Right atrium auricular region (tissue), 2 donors: ENCODE measurements around the gene IL21. TPM values are rescaled to one million over a fixed set of nuclear protein-coding genes. Genes with fewer than 3 reads are reported as not detected.

Experiments used
- DNase-seq: peaks from one replicate; pipeline ENCODE4 v3.0.0-alpha.2; 2019; ENCODE audit warnings: low spot score
- H3K27ac ChIP-seq, 2 donors: fragments of 200-600 bp; sonication (generic); 1 replicate in 1 of 2; 2 replicates in 1 of 2; pipeline ENCODE4 v1.5.1; 2016 to 2019
- H3K27me3 ChIP-seq, 2 donors: fragments of 200-600 bp; sonication (generic); one replicate each; pipeline versions ENCODE4 v1.5.1 to v1.6.0; 2017 to 2019
- H3K36me3 ChIP-seq: fragments of 200-600 bp; sonication (generic); one replicate; pipeline ENCODE4 v1.5.1; 2016
- H3K4me1 ChIP-seq, 2 donors: fragments of 200-600 bp; sonication (generic); one replicate each; pipeline versions ENCODE4 v1.5.1 to v1.6.0; 2017 to 2019
- H3K4me3 ChIP-seq, 2 donors: fragments of 200-600 bp; sonication (generic); 1 replicate in 1 of 2; 2 replicates in 1 of 2; pipeline ENCODE4 v1.5.1; 2017 to 2019; ENCODE audit warnings: mild to moderate bottlenecking in 1 of 2, moderate library complexity in 1 of 2
- H3K9me3 ChIP-seq, 2 donors: fragments of 200-600 bp; sonication (generic); one replicate each; pipeline ENCODE4 v1.5.1; 2019
- total RNA-seq, 2 donors: library from RNA; depleted of rRNA; stranded (reverse); fragments of >200 nt; gene quantifications; one replicate each; pipeline ENCODE4 v1.1.0, GENCODE V29; 2016
- TF ChIP-seq, protein P1 (sequence below), 2 donors: fragments of 200-600 bp; sonication (generic); IDR thresholded peaks; one replicate each; pipeline ENCODE4 v1.5.1; 2019; ENCODE audit warnings: antibody characterized with exemption in 2 of 2

IL21 gene
- total RNA-seq, 2 donors from 2014 or later: not detected

DNA sequence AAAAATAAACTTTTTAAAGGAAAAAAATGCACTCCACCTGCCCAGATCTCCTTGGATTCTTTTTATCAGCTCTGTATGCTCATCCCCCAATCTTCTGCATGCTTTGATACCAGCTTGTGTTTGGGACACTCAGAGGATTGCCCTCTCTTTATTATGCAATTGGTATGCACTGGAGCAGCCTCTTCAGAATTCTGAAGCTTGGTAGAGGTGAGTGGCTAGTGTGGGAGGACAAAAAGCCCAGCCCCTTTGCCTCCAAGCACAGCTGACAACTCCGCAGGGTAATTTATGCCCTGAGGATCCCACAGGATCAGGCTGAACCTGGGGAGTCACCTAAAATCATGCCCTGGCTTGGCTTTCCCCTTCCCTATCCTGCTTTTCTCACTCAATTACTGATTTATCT is 16.7 kb downstream of the IL21 start:
- Histone ChIP-seq H3K4me3 (no peak overlapping the region), H3K27ac (no peak overlapping the region), H3K9me3 (no peaks in the 10 kb centered on the region), H3K27me3 (no peaks in the 10 kb centered on the region), H3K4me1 (no peaks in the 10 kb centered on the region), H3K36me3 (no peaks in the 10 kb centered on the region)
- TF ChIP-seq, protein P1, sequence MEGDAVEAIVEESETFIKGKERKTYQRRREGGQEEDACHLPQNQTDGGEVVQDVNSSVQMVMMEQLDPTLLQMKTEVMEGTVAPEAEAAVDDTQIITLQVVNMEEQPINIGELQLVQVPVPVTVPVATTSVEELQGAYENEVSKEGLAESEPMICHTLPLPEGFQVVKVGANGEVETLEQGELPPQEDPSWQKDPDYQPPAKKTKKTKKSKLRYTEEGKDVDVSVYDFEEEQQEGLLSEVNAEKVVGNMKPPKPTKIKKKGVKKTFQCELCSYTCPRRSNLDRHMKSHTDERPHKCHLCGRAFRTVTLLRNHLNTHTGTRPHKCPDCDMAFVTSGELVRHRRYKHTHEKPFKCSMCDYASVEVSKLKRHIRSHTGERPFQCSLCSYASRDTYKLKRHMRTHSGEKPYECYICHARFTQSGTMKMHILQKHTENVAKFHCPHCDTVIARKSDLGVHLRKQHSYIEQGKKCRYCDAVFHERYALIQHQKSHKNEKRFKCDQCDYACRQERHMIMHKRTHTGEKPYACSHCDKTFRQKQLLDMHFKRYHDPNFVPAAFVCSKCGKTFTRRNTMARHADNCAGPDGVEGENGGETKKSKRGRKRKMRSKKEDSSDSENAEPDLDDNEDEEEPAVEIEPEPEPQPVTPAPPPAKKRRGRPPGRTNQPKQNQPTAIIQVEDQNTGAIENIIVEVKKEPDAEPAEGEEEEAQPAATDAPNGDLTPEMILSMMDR (IDR thresholded peaks at IDR 0.05): no peak
- DNase-seq: no peak

DNA sequence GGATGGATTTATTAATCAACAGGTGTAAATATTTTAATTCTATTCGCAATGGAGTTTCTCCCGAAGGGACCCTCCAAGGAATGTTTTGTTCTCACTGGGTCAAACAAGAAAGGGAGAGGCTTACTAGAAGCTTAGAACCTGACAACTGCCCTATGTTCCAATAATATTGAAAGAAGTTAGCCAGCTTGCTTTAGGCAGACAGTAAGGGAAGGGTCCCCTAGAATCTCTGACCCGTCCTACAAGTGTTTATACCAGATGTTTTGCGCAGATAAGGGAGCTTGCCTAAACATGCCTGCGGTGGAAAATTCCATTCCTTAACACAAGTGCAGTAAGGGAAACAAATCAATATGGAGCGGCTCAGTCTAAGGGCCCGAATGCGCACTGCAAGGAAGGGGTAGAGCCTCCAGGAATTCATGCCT is 17.7 kb downstream of the IL21 start:
- TF ChIP-seq, protein P1 (IDR thresholded peaks at IDR 0.05): no peak
- H3K9me3 ChIP-seq: no peaks in the 10 kb centered on the region

DNA sequence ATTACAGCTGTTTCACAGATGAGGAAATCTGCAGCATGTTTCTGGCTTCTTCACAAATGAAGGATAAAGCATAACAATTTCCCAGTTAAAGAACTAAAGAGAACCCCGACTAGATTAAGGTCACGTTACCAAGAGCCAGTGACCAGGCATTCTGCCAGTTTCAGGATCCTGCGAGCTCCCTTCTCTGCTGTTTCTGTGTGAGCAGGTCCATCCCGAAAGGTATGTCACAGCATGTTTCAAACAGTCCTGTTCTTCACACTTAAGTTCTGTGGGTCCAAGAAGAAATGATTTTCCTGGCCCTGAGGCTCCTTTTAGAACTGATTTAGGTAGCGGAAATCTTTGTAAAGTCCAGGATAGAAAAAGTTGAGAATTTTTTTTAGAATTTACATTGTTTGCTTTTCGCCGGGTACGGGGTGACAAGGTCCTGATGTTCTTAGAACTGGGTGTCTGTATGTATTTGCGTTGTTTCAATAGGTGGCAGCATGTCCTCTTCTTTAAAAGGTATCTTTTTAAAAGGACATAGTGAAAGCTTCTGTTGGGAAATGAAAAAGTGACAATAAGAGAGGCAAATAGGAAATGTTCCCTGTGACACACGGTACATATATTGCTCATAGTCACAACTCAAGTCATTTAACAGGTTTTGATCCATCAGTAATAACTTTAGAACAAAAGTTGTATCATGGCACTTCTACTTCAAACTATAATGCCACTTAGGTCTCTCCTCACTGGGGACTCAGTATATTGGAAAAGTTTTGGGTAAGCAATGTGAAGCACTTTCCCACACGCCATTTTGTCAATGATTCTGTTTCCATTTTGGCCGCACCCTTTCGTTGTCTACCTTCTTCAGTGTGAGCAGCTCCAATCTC is 18.4 kb downstream of the IL21 start:
- H3K9me3 ChIP-seq: no peaks in the 10 kb centered on the region
- no peaks in the 10 kb centered on the region for H3K36me3 ChIP-seq
- no peak overlapping the region for H3K4me3 ChIP-seq
- H3K4me1 ChIP-seq: no peaks in the 10 kb centered on the region
- no peak for DNase-seq
- H3K27ac ChIP-seq: no peak overlapping the region
- TF ChIP-seq, protein P1 (IDR thresholded peaks at IDR 0.05): peak in 1 of 2 donors; percentile 55
- no peaks in the 10 kb centered on the region for H3K27me3 ChIP-seq

More for the DNA sequence above, 17.7 kb downstream of the IL21 start:
- no peak overlapping the region for H3K27ac ChIP-seq
- no peaks in the 10 kb centered on the region for H3K27me3 ChIP-seq
- no peaks in the 10 kb centered on the region for H3K4me1 ChIP-seq
- DNase-seq: no peak
- no peaks in the 10 kb centered on the region for H3K36me3 ChIP-seq
- no peak overlapping the region for H3K4me3 ChIP-seq

DNA sequence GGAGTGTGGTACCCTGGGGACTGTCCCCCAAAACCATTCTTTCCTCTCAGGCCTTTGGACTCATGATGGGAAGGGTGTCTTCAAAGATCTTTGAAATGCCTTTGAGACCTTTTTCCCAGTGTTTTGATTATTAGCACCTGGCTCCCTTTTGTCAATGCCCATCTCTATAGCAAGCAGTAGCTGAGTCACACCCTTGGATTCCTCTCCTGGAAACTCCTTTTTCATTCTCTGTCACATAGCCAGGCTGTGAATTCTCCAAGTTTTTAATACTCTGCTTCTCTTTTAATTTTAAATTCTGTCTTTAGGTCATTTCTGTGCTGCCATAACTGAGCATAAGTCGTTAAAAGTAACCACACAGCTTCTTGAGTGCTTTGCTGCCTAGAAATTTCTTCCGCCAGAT is 29.7 kb downstream of the IL21 start:
- no peaks in the 10 kb centered on the region for H3K36me3 ChIP-seq
- H3K4me1 ChIP-seq: no peaks in the 10 kb centered on the region
- no peak overlapping the region for H3K27ac ChIP-seq
- H3K9me3 ChIP-seq: no peaks in the 10 kb centered on the region
- DNase-seq: no peak
- no peak overlapping the region for H3K4me3 ChIP-seq
- H3K27me3 ChIP-seq: no peaks in the 10 kb centered on the region
- TF ChIP-seq, protein P1 (IDR thresholded peaks at IDR 0.05): no peak

DNA sequence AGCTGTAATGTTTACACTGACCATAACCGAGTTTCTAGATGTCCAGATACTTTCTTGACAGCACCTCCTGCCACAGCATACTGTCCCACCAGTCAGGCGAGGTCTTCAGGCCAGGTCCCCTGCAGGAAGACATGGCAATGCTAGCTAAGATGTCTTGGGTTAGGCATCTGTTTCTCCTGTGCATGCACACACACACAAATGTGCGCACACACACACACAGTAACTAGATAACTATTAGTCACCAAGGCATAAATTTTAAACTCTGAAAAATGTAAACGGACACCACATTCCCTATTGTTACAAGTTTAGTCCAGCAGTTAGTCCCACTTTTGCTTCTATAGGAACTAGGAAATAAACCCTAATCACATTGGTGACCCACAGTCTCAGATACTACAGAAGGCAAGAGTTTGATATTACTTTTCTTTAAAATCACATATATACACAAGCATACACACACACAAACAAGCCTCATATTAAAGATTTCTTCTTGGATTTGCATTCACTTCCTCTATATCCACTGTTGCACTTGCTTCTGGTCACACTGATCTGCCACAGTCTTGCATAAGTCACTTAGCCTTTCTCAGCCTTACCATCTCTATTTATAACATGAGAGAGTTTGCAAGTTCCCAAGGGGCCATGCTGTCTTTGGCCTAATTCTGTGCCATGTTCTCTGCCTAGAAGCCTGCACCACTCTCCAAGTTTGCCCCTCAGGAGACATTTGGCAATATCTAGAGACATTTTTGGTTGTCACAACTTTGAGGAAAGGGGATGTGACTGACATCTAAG is 32.2 kb downstream of the IL21 start:
- Histone ChIP-seq H3K36me3 (no peaks in the 10 kb centered on the region), H3K27ac (no peak overlapping the region), H3K9me3 (no peaks in the 10 kb centered on the region), H3K27me3 (no peaks in the 10 kb centered on the region), H3K4me1 (no peaks in the 10 kb centered on the region), H3K4me3 (no peak overlapping the region)
- no peak for DNase-seq
- TF ChIP-seq, protein P1 (IDR thresholded peaks at IDR 0.05): no peak
